Omental fat pad (tissue), 4 donors: Measurements from ENCODE around the gene DNMT3B. TPM values are rescaled to one million over a fixed set of nuclear protein-coding genes. Genes with fewer than 3 reads are reported as not detected.
"Not testable (repeated sequence)": the region's sequence is repeated elsewhere in the genome, so short reads cannot be mapped to it uniquely, and the experiment has no call there.

Source experiments
- ATAC-seq: fragments of 150-250 bp; one replicate; pipeline ENCODE4 v1.9.1; 2016; ENCODE audit warnings: mild to moderate bottlenecking, moderate library complexity; ENCODE audit not compliant: low FRiP score
- DNase-seq: peaks from one replicate; pipeline ENCODE4 v3.0.0-alpha.2; 2019; ENCODE audit warnings: low spot score
- total RNA-seq, 4 donors: library from RNA; depleted of rRNA; stranded (reverse); fragments of >200 nt; gene quantifications; one replicate each; pipeline ENCODE4 v1.1.0, GENCODE V29; 2016
- TF ChIP-seq, protein P1 (sequence below), 3 donors: fragments of 450-650 bp; IDR thresholded peaks; one replicate each; pipeline ENCODE4 v1.5.1; 2016 to 2017; ENCODE audit warnings: antibody characterized with exemption in 3 of 3, mild to moderate bottlenecking in 3 of 3, moderate library complexity in 2 of 3

DNMT3B gene
- total RNA-seq, 4 donors from 2014 or later: 0.24 to 2.0 (median 0.44) TPM

DNA sequence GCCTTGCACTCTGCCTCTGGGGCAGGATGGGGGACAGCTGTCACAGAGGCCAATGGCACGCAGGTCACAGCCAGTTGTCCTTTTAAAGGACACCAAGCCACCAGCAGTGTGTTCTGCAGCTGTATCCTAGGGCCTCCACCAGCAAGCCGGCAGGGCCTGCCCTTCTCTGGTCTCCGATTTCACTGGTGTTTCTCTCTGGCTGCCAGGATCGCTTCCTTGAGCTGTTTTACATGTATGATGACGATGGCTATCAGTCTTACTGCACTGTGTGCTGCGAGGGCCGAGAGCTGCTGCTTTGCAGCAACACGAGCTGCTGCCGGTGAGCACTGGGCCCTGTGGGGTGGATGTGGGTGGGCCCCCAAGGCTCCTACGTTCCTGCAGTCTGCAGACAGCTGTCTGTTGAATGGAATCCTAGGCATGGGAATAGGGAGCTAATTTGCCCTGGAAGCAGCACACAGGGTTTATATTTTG lies 34.8 kb downstream of the DNMT3B start:
- ATAC-seq (no peak), DNase-seq (no peak)
- TF ChIP-seq, protein P1, sequence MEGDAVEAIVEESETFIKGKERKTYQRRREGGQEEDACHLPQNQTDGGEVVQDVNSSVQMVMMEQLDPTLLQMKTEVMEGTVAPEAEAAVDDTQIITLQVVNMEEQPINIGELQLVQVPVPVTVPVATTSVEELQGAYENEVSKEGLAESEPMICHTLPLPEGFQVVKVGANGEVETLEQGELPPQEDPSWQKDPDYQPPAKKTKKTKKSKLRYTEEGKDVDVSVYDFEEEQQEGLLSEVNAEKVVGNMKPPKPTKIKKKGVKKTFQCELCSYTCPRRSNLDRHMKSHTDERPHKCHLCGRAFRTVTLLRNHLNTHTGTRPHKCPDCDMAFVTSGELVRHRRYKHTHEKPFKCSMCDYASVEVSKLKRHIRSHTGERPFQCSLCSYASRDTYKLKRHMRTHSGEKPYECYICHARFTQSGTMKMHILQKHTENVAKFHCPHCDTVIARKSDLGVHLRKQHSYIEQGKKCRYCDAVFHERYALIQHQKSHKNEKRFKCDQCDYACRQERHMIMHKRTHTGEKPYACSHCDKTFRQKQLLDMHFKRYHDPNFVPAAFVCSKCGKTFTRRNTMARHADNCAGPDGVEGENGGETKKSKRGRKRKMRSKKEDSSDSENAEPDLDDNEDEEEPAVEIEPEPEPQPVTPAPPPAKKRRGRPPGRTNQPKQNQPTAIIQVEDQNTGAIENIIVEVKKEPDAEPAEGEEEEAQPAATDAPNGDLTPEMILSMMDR (IDR thresholded peaks at IDR 0.05): no peak

DNA sequence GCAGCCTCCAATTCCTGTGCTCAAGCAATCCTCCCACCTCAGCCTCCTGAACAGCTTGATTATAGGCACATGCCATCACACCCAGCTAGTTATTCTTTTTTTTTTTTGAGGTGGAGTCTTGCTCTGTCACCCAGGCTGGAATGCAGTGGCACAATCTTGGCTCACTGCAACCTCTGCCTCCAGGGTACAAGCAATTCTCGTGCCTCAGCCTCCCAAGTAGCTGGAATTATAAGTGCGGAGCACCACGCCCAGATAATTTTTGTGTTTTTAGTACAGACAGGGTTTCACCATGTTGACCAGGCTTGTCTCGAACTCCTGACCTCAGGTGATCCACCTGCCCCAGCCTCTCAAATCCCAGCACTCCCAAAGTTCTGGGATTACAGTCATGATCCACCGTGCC lies 35.4 kb downstream of the DNMT3B start:
- DNase-seq, ATAC-seq: not testable (repeated sequence)

DNA sequence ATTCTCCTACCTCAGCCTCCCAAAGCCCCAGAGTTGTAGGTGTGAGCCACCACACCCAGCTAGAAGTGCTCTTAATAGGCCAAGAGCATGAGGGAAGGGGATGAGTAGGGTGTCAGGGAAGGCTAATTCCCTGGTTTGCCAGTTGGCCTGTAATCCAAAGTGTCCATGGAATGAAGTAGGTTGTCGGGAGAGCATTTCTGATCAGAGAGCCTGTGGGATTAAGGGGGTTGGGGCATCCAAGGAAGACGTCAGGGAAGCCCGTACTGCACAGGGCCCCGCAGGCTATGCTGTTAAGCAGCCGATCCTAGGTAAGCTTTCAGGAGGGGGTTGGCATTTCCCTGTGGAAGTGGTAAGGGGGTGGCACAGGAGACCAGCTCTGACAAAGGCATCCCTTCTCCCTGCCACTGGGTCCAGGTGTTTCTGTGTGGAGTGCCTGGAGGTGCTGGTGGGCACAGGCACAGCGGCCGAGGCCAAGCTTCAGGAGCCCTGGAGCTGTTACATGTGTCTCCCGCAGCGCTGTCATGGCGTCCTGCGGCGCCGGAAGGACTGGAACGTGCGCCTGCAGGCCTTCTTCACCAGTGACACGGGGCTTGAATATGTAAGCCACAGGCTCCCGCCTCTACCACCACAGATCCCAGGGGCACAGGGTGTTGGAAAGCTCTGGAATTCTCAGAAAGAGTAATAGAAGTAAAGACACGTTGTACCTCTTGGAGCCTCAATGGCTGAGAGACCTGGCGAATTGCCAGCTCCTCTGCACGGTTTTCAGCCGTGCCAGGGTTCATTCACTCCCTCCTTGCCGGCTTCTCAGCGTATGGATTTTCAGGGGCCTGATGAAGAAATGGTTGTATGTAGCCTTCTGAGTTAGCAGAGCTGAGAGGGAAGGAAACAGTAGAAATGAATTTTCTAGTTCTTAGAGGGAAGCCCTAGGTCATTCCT lies 36.1 kb downstream of the DNMT3B start:
- no peak for DNase-seq
- TF ChIP-seq, protein P1 (IDR thresholded peaks at IDR 0.05): no peak
- ATAC-seq: no peak

DNA sequence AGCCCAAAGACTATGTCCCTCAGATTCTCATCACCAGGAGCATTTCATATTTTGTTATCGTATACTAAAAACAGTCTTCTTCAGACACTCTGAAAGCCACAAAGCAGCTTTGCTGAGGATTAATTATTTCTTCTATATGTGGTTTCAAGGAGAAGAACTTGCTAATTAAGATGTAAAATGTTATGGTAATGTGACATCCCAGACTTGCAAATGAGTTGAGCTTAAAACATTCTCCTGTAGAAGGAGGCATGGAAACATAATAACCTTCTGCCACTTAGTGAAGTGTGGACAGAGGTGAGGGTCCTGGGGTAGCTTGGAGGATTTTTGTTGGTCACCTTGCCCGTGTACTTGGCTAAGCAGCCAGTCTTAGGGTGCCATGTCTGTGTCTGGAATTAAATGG lies 40.9 kb downstream of the DNMT3B start:
- no peak for DNase-seq
- TF ChIP-seq, protein P1 (IDR thresholded peaks at IDR 0.05): no peak
- ATAC-seq: no peak

DNA sequence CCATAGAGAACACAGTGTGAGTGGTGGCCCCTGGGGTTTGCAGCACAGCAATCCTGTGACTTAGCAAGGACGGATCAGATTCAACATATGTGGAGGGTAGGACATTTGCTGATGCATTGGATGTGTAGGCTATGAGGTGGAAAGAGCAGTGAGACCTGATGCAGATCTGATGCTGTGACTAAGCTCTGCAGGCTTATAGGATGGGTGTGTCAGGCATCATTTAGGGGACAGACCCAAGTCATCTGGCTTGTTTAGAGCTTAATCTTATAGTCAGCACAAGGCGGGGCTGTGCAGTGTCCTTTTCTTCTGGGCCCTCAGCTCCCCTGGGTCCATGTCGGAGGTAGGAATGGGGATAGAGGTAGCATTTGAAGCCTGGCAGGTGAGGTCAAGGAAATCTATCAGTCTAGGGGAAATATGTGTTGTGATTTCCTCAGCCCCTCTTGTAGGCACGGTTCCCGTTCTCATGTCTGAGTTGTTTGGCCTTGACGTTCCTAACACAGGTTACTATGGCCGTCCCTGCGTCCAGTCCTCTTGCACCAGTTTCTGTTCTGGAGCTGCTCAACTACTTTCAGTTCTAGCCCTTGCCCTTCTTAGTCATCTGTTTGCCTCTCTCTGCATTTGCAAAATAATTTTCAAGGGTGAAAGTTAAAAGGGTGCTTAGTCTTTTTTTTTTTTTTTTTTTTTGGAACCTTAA lies 42.0 kb downstream of the DNMT3B start:
- no peak for DNase-seq

DNA sequence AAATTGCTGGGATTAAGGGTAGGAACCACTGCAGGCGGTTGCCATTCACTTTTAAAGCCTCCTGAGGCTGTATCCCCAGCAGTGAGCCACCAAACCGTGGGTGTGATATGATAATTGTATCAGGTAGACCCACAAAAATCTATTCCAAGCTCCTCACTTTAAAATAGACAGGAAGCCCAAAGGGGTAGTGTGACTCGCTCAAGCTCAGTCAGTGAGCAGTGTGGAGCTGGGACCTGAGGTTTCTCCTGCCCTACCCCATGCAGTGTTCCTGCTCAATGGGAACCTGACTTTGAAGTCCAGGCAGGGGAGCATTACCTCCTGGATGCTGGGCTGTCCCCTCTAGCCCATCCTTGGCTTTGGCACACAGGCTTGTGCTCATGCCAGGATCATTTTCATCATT lies 42.6 kb downstream of the DNMT3B start:
- no peak for DNase-seq
- ATAC-seq: no peak
- TF ChIP-seq, protein P1 (IDR thresholded peaks at IDR 0.05): no peak

More for the DNA sequence above, 42.0 kb downstream of the DNMT3B start:
- TF ChIP-seq, protein P1 (IDR thresholded peaks at IDR 0.05): no peak
- no peak for ATAC-seq

DNA sequence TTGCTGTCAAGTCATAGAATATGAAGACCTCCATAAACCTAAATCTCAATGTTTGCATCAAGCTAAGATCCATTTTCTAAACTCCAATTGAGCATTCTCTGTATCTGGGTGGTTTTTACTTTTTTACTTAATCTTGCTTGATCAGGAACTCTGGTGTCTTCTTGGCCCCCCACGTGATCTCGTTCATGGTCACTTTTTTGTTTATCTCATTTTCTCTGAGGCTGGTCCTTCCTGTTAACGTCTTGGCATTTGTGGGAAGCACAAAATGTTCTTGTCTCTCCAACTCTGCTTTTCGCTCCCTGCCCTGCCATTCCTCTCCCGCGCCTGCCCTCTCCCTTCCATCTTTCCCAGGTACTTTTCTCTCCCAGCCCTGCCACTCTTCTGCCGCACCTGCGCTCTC lies 43.5 kb downstream of the DNMT3B start:
- no peak for DNase-seq
- TF ChIP-seq, protein P1 (IDR thresholded peaks at IDR 0.05): no peak
- no peak for ATAC-seq
